Lung (tissue), 12 donors: ENCODE results near the gene HTR3B. TPM values are rescaled to one million over a fixed set of nuclear protein-coding genes. Genes with fewer than 3 reads are reported as not detected.

ENCODE experiments used
- ATAC-seq: fragments of 200-7000 bp; cut with Tn5 transposase; one replicate; pipeline ENCODE4 v1.9.1; 2020; ENCODE audit warnings: moderate number of reproducible peaks; ENCODE audit not compliant: insufficient read depth, low FRiP score
- DNase-seq, 3 donors: peaks; one replicate each; pipeline ENCODE4 v3.0.0-alpha.2; 2013 to 2017
- H3K27ac ChIP-seq, 2 donors: one replicate each; pipeline ENCODE4 v1.5.1; 2013; ENCODE audit warnings: mild to moderate bottlenecking in 2 of 2, moderate library complexity in 2 of 2, control low read depth in 1 of 2, inconsistent platforms in 1 of 2, low read depth in 1 of 2, low read length in 1 of 2
- H3K27me3 ChIP-seq, 3 donors: one replicate each; pipeline ENCODE4 v1.5.1; 2013; ENCODE audit warnings: low read length in 2 of 3; ENCODE audit not compliant: control insufficient read depth in 3 of 3, insufficient read depth in 3 of 3
- H3K36me3 ChIP-seq, 4 donors: one replicate each; pipeline ENCODE4 v1.5.1; 2013; ENCODE audit warnings: low read length in 4 of 4, mild to moderate bottlenecking in 1 of 4, moderate library complexity in 1 of 4; ENCODE audit not compliant: control insufficient read depth in 4 of 4, insufficient read depth in 4 of 4
- H3K4me1 ChIP-seq, 5 donors: one replicate each; pipeline ENCODE4 v1.5.1; 2013; ENCODE audit warnings: low read length in 5 of 5, mild to moderate bottlenecking in 2 of 5, moderate library complexity in 1 of 5; ENCODE audit not compliant: control insufficient read depth in 5 of 5, insufficient read depth in 5 of 5
- H3K4me3 ChIP-seq: one replicate; pipeline ENCODE4 v1.5.1; 2013; ENCODE audit warnings: mild to moderate bottlenecking, control low read depth, moderate library complexity
- H3K9ac ChIP-seq, 2 donors: one replicate each; pipeline ENCODE4 v1.5.1; 2013; ENCODE audit warnings: low read length in 2 of 2, control low read depth in 1 of 2; ENCODE audit not compliant: insufficient read depth in 1 of 2
- H3K9me3 ChIP-seq, 4 donors: one replicate each; pipeline ENCODE4 v1.5.1; 2013; ENCODE audit warnings: low read length in 3 of 4, mild to moderate bottlenecking in 1 of 4, moderate library complexity in 1 of 4; ENCODE audit not compliant: control insufficient read depth in 4 of 4, insufficient read depth in 3 of 4
- CTCF ChIP-seq: IDR thresholded peaks from 2 replicates; pipeline ENCODE4 v1.5.1; 2012; ENCODE audit warnings: mild to moderate bottlenecking; ENCODE audit errors: control extremely low read depth, extremely low read depth
- WGBS, 2 donors: extraction: QIAGEN DNeasy Blood & Tissue Kit; methylation state at CpG; one replicate each; pipeline ENCODE4 v1.1.7; 2013; 5-methylcytosine and 5-hydroxymethylcytosine counted together
- polyA plus RNA-seq, 2 donors: library from polyadenylated mRNA; stranded (reverse); fragments of 200-250 nt; gene quantifications; one replicate each; pipeline ENCODE4 v1.2.1, GENCODE V29; 2013
- total RNA-seq, 2 donors: library from RNA; depleted of rRNA in 1 of 2; stranded (reverse); fragments of >200 nt in 1 of 2; gene quantifications; one replicate each; pipeline ENCODE4 v1.2.1, GENCODE V29; 2014 to 2021
- donor health status: control.
- donor health status: control.
- donor health status: Bipolar disorder and iron deficiency.
- donor health status: healthy.
- donor health status: DM: yes; HTN: yes; CAD: no.

The HTR3B gene
- total and polyA plus RNA-seq, 4 donors = 0.03 TPM; not detected in 3

GRCh38 chr11:113867843-113868503 lies 36.6 kb upstream of the HTR3B start:
- 84 to 88% methylated on average over 3 of the region's 3 CpGs for WGBS, 2 donors
- ATAC-seq (no peak), DNase-seq (no peak)
- no peak overlapping the region for H3K27ac ChIP-seq
- H3K27me3 ChIP-seq = no peaks in the 10 kb centered on the region
- H3K9ac ChIP-seq = no peak overlapping the region
- peaks cover 0 to 13% (median 2%) of the 10 kb centered on the region in 5 donors for H3K4me1 ChIP-seq
- no peak overlapping the region for H3K4me3 ChIP-seq
- TF ChIP-seq CTCF = no peak
- H3K36me3 ChIP-seq = peaks cover 0 to 10% (median under 1%) of the 10 kb centered on the region in 4 donors
- peaks cover 0 to 4% (median 0%) of the 10 kb centered on the region in 4 donors for H3K9me3 ChIP-seq

- H3K4me1 ChIP-seq = peaks cover 0 to 21% (median 5%) of the 10 kb centered on the region in 5 donors
- H3K9me3 ChIP-seq = no peaks in the 10 kb centered on the region
- no peak for ATAC-seq
- no peak overlapping the region for H3K9ac ChIP-seq
- 91 to 93% methylated on average over 3 of the region's 3 CpGs for WGBS, 2 donors
- H3K36me3 ChIP-seq = peaks cover 0 to 4% (median under 1%) of the 10 kb centered on the region in 4 donors
- H3K4me3 ChIP-seq = no peak overlapping the region
- TF ChIP-seq CTCF = no peak
- no peaks in the 10 kb centered on the region for H3K27me3 ChIP-seq
- peak overlapping the region in 1 of 2 donors; percentile 71 for H3K27ac ChIP-seq
- DNase-seq = no peak
Measured at GRCh38 chr11:113871336-113871735, 33.3 kb upstream of the HTR3B start.

- peak overlapping the region in 1 of 2 donors; percentile 98 for H3K27ac ChIP-seq
- H3K9me3 ChIP-seq = no peaks in the 10 kb centered on the region
- H3K9ac ChIP-seq = no peak overlapping the region
- no peak for ATAC-seq
- 61 to 75% methylated on average over 5 of the region's 5 CpGs for WGBS, 2 donors
- no peak overlapping the region for H3K4me3 ChIP-seq
- H3K27me3 ChIP-seq = no peaks in the 10 kb centered on the region
- H3K4me1 ChIP-seq = peaks cover 0 to 23% (median 7%) of the 10 kb centered on the region in 5 donors
- H3K36me3 ChIP-seq = no peaks in the 10 kb centered on the region
- no peak for TF ChIP-seq CTCF
- peak in 1 of 3 donors; percentile 15 for DNase-seq
Measured at GRCh38 chr11:113873236-113873626, 31.4 kb upstream of the HTR3B start.
